UCSD-AML1 (cell line): ENCODE results near the gene KCNMA1.

Experiments used
- DNase-seq: peaks from one replicate; lab custom pipeline; 2025; ENCODE audit not compliant: unreplicated experiment; lab: John Stamatoyannopoulos, UW

Gene KCNMA1

DNA sequence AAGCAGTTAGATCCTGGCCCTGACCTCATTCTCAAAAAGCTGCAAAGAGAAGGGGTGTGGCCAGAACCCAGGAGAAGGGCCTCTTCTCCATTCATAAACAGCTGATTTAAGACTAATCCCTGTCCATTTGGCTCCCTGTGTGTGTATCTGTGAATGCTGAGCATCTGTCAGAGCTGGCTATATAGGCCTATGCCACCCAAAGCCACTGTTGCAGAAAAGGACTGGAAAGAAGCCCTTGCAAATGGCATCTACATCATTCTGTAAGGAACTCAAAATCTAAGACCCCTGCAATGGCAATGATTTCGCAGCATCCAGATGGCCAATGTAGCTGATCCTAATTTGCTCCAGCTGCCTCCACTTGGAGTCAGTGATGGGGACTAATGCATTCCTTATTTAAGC is 384.5 kb downstream of the KCNMA1 start:
- DNase-seq = no peak

GRCh38 chr10:77252380-77253146 is 385.0 kb downstream of the KCNMA1 start:
- no peak for DNase-seq

DNA sequence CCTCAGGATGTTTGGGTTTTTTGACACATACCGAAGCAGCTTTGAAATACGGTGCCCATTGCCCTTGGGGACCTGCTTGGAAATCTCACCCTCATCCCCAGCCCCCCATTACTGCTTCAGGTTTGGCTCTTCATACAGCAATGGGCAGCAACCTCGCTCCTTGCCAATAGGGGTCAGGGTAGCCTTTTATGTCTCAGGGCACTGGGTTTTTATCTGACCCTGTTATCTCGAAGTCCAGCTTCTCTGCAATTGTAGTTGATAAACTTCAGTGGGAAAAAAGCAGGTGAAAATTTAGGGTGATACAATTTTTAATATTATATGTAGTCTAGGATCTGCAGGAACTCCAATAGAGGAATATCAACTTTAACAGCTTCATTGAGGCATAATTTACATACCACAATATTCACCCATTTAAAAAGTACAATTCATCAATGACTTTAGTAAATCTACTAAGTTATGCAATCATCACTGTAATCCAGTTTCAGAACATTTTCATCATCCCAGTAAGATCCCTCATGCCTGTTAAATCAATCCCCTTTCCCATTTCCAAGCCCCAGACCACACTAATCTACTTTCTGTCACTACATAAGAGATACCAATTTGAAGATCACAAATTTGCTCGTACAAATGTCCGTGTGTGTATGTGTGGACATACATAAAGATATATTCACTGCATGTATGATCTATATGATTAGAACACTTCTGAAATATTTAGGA is 386.2 kb downstream of the KCNMA1 start:
- DNase-seq = peak; percentile 14

DNA sequence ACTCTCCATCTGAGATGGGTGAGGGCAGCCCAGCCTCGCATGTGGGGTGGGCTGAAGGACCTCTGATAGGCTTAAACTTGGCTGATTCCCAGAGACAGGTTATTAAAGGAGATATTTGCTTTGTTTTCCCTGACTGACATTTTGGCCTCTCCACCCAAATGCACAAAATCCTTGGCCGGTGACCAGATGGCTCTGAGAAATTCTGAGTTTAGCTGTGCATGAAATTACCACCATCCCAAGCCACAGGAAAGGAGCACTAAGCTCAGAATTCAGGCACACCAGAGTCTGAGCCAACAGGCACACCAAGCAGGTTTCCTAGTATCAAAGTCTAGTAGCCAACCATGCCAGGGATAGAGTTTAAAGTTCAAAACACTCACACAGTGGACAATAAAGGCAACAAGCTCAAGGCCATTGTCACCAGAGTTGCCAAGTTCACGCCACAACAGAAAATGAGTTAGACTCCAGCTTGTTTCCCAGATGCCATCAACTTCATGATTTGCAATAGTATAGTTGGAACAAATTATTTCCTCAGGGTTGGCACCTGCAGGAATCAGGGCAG is 387.6 kb downstream of the KCNMA1 start:
- no peak for DNase-seq

DNA sequence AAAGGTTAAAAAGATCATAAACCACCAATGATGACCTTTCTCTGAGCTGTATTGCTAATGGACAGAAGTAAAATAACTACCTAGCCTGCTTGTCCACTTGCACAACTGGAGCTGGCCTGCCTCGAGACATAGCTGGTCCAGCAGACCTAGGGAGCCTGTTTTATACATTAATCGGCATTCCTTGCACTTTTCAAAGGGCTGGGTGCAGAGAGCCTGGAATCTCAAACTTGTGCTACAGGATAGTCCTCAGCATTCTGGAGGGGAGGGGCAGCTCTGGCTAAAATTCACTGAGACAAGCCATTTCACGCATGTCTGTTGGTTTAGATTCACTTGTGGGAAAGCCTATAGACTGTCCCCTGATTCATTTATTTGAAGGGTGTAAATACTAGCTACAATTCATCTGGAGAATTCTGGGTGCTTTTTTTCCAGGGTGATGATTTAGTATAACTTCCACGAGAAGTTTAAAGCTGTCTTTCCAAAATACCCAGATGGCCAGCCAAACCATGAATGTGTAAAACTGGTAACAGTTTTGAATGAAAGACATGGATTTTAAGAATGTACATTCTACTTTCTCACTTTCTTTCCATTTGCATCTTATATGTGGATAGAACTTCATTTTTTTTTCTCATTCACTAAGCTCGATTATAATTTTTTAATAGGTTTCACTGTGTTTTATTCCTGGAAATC is 389.4 kb downstream of the KCNMA1 start:
- DNase-seq = no peak

- DNase-seq = no peak
Measured at GRCh38 chr10:77247031-77247990, 390.3 kb downstream of the KCNMA1 start.

DNA sequence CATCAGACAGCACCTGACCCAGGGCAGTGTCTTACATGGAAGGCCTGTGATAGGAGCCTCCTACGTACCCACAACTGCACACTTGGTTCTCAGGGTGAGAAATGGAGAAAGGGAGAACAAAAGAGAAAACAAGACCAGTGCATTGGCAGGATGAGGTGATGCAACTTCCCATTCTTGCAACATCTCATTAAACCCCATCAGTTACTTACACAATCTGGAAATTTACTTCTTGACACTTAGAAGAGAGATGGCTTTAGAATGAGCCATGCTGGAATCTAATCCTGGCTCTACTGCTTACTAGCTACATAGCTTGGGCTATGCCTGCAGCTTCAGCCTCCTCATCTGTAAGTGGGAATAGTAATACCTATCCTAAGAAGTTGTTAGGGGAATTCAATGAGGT is 391.7 kb downstream of the KCNMA1 start:
- DNase-seq = peak; percentile 12

DNA sequence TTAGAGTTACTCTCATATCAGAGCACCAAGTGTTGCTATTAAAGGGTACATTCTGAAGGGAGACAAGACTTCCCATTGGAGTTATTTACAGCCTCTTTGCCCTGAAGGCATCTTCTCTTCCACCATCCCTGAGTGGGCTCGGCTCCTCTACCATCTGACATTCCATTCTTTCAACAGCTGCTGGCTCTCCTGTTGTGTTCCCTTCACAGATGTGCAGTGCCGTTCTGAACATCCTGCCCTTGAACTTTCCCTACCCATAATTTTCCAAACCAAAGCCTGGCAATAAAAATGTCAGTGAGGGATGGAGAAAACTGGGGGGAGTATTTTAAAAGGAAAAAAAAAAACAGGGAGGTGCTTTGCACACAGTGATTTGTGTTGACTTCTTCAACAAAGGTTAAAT is 392.9 kb downstream of the KCNMA1 start:
- no peak for DNase-seq

DNA sequence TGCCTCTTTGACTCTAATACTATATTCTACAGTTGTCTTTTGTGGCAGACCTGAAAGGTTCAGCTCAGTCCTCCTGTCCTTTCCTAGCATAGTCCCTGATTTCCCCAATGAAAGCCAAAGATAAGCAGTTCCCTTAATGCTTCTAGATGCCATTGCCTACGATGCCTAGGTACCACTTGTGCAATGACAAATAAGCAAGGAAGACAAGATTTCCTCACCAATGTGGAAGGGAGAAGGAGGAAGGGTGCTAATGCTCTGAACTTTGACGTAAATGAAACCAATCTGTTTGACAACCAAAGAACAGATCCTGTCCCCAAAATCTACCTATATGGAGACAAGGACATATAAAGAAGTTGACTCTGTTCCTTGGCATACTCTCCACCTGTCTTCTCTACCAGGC is 393.3 kb downstream of the KCNMA1 start:
- no peak for DNase-seq

- no peak for DNase-seq
Measured at GRCh38 chr10:77241350-77241725, 396.3 kb downstream of the KCNMA1 start.

DNA sequence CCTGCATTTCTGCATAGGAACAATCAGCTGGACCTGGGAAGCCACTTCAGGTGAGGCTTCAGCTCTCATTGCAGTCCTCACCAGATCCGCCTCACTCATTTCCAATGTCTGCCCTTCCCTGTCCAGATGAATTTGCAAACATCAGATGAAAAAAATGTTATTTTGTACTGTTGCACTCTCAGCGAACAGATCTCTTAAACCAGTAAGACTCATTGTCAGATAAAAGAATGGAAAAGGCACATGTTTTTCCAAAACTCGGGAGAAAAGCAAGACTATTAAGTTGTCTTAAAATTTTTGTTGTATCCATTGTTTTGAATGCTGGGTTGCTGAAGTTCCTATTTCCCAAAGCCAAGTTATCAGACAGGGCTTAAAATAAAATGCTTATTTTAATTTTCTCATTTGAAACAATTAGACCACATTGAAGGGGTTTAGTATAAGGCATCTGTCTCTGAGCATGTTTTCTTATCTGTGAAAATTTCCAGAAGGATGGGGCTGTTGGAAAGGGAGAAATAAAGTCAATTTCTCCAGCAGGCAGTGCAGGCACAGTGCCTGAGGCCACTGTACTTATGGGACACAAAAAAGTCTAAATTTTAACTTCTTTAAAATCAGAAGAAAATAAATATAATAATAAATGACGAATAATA is 396.8 kb downstream of the KCNMA1 start:
- DNase-seq = no peak

- DNase-seq = no peak
Measured at GRCh38 chr10:77240041-77240652, 397.5 kb downstream of the KCNMA1 start.

DNA sequence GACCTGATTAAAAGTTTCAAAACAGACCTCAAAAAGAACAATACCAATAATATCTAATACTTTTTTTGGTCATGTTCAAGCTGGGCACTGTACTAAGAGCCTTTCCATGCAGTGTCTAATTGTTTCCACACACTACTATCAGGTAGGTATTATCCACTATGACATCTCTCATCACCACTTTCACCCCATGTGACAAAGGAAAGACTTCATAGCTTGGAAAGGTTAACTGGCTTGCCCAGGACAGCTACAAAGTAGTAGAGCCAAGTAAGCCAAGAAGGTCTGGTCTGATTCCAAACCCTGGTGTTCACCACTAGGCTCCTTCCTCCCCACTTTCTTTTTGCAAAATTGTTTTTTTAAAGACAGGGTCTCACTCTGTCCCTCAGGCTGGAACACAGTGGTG is 400.5 kb downstream of the KCNMA1 start:
- DNase-seq = no peak

DNA sequence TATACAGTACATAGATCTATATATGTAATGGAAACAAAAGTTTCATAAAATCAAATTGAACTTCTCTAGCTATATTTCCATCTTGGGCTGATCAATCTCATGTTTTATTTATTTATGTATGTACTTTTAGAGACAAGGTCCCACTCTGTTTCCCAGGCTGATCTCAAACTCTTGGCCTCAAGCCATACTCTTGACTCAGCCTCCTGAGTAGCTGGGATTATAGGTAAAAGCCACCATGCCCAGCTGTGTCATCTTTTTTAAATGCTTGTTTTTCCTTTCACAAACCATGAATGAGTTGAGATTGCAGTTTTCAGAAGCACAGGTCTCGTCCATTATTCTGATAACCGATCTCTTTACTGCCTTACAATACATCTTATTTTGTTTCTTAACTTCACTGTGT is 400.9 kb downstream of the KCNMA1 start:
- DNase-seq = no peak

GRCh38 chr10:77236029-77236428 is 401.6 kb downstream of the KCNMA1 start:
- no peak for DNase-seq

DNA sequence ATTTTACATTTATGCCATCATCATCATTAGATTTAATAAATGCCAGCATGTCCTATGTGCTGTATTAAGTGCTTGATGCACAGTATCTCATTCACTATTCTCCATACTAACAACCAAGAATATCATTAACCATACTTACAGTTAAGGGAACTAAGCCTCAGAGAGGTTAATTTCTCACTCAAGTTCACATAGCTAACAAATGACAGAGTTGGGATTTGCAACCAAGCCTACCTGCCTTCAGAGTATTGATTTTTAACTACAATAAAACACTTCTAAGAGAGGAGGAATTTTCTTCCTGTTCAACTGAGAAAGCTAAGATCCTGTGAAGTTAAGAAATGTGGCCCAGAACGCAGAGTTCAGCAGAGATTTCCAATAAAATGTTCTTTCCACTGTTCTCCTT is 403.0 kb downstream of the KCNMA1 start:
- DNase-seq = no peak

DNA sequence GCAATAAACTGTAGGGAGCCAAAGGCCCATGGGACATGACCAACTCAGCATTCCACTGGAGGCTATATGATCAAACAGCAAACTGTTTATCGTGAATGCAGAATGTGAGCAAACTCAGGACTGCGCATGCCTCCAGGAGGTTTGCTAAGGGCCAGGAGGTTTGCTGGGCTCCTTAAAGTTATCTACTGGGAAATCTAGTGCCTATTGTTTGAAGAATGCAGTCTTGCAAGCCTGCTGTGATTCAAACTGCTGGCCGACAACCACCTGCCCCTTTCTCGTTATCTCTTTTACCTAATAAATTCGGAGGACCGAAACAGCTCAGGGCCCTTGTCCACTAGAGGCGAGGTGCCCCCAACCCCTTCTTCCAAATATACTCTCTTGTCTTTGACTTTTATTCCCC is 404.1 kb downstream of the KCNMA1 start:
- DNase-seq = no peak

GRCh38 chr10:77231884-77232610 is 405.6 kb downstream of the KCNMA1 start:
- DNase-seq = no peak

- no peak for DNase-seq
Measured at GRCh38 chr10:77231375-77231774, 406.2 kb downstream of the KCNMA1 start.
